ENCODE results near the gene SPTBN4. TPM values are rescaled to one million over a fixed set of nuclear protein-coding genes. Genes with fewer than 3 reads are reported as not detected.

The SPTBN4 gene
- polyA plus RNA-seq, 6 donors from 2014 or later, result not detected

DNA sequence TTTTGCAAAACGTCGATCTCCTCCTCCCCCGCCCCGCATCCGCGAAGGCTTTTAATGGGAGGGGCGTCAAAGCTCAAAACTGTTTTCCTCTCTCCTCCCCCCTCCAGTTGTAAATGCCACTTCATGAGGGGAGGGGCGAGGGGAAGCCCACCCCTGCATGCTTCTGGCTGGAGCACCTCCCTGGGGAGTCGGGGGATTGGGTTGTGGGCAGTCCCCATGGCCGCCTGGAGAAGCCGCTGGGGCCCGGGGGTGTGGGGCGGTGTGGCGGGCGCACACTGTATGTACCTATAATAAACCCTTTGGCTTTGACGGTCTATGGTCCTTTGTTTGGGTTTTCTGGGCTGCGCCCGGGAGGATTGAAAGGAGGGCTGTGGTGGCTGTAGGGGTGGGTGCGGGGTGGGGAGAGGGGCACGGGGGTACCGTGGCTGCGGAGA is 109.4 kb downstream of the SPTBN4 start:
- DNase-seq (no peak), ATAC-seq (ENCODE audit: low read depth in 2 of 2) (peak; percentile 23 to 34)
- peak overlapping the region in 5 of 6 donors; percentile 80 to 93 (median 82) for H3K27ac Mint-ChIP-seq
- H3K4me1 Mint-ChIP-seq, result peaks cover 15 to 32% (median 22%) of the 10 kb centered on the region in 3 donors
- no peaks in the 10 kb centered on the region for H3K27me3 Mint-ChIP-seq
- H3K4me3 Mint-ChIP-seq, result peak overlapping the region; percentile 80 to 96 (median 94)
- H3K36me3 Mint-ChIP-seq, result peaks cover 4 to 15% of the 10 kb centered on the region in 2 donors
- no peaks in the 10 kb centered on the region for H3K9me3 Mint-ChIP-seq

DNA sequence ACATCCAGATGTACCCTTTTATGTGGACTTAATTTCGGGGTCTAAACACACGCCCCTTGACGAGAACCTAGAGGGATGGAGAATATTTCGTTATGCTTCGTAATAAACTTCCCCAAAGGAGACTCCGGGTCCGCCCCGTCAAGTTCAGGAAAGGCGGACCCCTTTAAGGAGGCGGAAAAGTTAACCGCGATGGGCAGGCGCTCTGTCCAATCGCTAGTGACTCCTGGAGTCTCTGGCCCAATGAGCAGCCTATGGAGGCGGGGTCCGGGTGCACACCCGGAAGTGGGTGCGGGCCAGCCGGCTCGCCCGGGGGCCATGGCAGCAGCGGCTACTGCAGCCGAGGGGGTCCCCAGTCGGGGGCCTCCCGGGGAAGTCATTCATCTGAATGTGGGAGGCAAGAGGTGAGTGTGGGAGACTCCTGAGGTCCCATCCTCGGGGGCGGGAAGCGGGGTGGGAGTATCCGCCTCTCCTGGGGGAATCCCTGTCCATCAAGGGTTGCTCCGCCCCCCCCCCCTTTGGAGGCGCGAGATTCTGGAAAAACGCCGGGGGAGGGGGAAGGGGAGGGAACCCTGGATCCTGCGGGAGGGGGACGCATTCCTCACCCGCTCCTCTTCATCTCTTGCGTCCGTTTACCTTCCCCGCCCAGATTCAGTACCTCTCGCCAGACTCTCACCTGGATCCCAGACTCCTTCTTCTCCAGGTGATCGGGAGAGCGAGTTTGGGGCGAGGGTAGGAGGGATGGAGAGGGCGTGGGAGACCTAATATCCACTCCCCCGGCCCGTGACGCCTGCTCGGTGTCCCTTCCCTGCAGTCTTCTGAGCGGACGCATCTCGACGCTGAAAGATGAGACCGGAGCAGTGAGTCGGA is 110.0 kb downstream of the SPTBN4 start, which contains the start of gene SHKBP1:
Gene SHKBP1 (plus strand): TSS at position 289 of the 867 bp plus-strand sequence. CDS start 27 bp downstream, at position 316.
- ATAC-seq (ENCODE audit: low read depth in 2 of 2) (peak; percentile 99), DNase-seq (peak; percentile 93)
- peaks cover 15 to 32% (median 21%) of the 10 kb centered on the region in 3 donors for H3K4me1 Mint-ChIP-seq
- H3K4me3 Mint-ChIP-seq, result peak within 1 kb of the TSS; percentile 80 to 96 (median 94)
- H3K27me3 Mint-ChIP-seq, result no peaks in the 10 kb centered on the region
- peak within 1 kb of the TSS; percentile 26 to 93 (median 81) for H3K27ac Mint-ChIP-seq
- no peaks in the 10 kb centered on the region for H3K9me3 Mint-ChIP-seq
- H3K36me3 Mint-ChIP-seq, result peaks cover 8 to 16% of the 10 kb centered on the region in 2 donors

DNA sequence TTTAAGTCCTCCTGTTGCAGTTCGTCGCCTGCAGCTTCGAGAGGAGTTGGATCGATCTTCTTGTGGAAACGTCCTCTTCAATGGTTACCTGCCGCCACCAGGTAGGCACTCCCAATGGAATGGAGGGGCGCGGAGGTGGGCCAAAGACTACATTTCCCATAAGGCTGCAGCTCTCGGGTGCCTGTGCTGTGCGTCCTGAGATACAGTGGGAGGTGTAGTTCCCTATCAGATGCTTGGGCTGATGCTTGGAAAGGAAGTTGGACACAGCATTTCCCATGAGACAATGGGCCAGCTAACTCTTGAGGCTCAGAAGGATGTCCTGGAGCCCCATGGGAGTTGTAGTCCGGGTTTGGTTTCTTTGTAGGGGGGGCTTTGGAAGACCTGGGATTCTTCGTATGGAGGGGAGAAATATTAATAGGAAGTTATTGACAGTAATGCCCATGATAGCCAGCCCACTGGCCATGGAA is 111.7 kb downstream of the SPTBN4 start:
- H3K9me3 Mint-ChIP-seq, result no peaks in the 10 kb centered on the region
- DNase-seq (no peak), ATAC-seq (ENCODE audit: low read depth in 2 of 2) (no peak)
- H3K4me1 Mint-ChIP-seq, result peaks cover 16 to 34% (median 28%) of the 10 kb centered on the region in 3 donors
- no peaks in the 10 kb centered on the region for H3K27me3 Mint-ChIP-seq
- H3K36me3 Mint-ChIP-seq, result peaks cover 15 to 25% of the 10 kb centered on the region in 2 donors
- peak overlapping the region in 2 of 6 donors; percentile 15 to 49 for H3K27ac Mint-ChIP-seq
- H3K4me3 Mint-ChIP-seq, result peak overlapping the region; percentile 80 to 96 (median 94)

DNA sequence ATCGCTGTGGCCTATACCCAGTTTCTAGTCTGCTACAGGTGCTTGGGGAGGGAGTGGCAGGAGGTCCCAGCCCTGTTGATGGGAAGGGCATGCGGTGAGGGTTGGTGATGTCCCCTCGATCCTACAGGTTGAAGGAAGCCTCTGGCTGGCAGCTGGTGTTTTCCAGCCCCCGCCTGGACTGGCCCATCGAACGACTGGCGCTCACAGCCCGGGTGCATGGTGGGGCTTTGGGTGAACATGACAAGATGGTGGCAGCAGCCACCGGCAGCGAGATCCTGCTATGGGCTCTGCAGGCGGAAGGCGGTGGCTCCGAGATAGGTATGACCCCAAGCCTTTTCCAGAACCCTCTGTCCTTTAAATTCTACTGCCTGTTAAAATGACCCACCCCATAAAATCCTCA is 113.8 kb downstream of the SPTBN4 start:
- no peaks in the 10 kb centered on the region for H3K27me3 Mint-ChIP-seq
- H3K9me3 Mint-ChIP-seq, result no peaks in the 10 kb centered on the region
- H3K4me3 Mint-ChIP-seq, result peak overlapping the region in 1 of 8 donors; percentile 47
- no peak for ATAC-seq (ENCODE audit: low read depth in 2 of 2)
- H3K36me3 Mint-ChIP-seq, result peaks cover 20 to 34% of the 10 kb centered on the region in 2 donors
- no peak for DNase-seq
- H3K27ac Mint-ChIP-seq, result peak overlapping the region in 1 of 6 donors; percentile 26
- peaks cover 24 to 45% (median 41%) of the 10 kb centered on the region in 3 donors for H3K4me1 Mint-ChIP-seq

DNA sequence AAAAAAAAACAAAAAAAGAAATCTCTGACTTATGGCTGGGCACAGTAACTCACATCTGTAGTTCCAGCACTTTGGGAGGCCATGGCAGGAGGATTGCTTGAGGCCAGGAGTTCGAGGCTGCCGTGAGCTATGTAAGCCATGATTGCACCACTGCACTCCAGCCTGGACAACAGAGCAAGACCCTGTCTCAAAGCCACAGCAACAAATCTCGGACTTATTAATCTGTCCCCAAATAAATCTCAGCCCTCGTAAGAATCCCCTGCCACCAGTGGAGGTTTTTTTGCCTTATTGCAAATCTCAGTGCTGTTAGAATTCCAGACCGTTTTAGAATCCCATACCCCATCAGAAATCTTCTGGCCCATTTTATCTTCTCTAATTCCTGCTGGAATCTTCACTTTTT is 114.7 kb downstream of the SPTBN4 start:
- peak overlapping the region in 1 of 8 donors; percentile 41 for H3K4me3 Mint-ChIP-seq
- peaks cover 25 to 43% of the 10 kb centered on the region in 2 donors for H3K36me3 Mint-ChIP-seq
- no peak for ATAC-seq (ENCODE audit: low read depth in 2 of 2)
- H3K9me3 Mint-ChIP-seq, result no peaks in the 10 kb centered on the region
- DNase-seq, result no peak
- H3K4me1 Mint-ChIP-seq, result peaks cover 31 to 44% (median 40%) of the 10 kb centered on the region in 3 donors
- H3K27ac Mint-ChIP-seq, result no peak overlapping the region
- H3K27me3 Mint-ChIP-seq, result no peaks in the 10 kb centered on the region

DNA sequence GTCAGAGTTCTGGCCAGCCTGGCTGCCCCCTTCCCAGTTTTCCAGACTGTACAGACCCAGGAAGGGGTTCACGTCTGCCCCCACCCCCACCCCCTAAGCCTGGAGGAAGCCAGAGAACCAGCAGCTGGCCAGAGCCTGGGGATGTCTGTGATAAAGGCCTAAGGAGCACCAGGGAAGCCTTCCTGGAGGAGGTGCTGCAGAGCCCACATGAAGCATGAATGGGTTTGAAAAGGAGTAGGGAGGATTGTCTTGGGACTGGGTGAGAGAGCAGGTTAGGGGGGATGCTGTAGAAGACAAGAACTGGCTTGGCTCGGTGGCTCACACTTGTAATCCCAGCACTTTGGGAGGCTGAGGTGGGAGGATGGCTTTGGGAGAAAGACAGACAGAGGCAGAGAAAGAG is 115.7 kb downstream of the SPTBN4 start:
- Mint-ChIP-seq H3K36me3 (peaks cover 25 to 49% of the 10 kb centered on the region in 2 donors), H3K4me3 (peak overlapping the region in 1 of 8 donors; percentile 58), H3K27me3 (no peaks in the 10 kb centered on the region)

DNA sequence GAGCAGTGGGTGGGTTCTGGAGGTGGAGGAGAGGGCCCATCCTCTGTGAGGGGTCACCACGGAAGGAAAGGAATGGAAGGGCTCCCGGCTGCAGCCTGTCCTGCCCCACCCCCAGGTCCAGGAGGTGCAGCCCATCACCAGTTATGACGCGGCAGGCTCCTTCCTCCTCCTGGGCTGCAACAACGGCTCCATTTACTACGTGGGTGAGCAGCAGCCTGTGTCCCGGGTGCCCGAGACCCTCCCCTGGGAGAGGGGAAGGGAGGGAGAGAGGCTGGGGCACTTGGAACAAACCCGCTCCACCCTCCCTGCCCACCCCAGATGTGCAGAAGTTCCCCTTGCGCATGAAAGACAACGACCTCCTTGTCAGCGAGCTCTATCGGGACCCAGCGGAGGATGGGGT is 116.5 kb downstream of the SPTBN4 start:
- H3K4me1 Mint-ChIP-seq, result peaks cover 29 to 38% (median 30%) of the 10 kb centered on the region in 3 donors
- H3K4me3 Mint-ChIP-seq, result no peak overlapping the region
- ATAC-seq (ENCODE audit: low read depth in 2 of 2) (no peak), DNase-seq (no peak)
- peaks cover 25 to 48% of the 10 kb centered on the region in 2 donors for H3K36me3 Mint-ChIP-seq
- no peaks in the 10 kb centered on the region for H3K27me3 Mint-ChIP-seq
- H3K9me3 Mint-ChIP-seq, result no peaks in the 10 kb centered on the region
- H3K27ac Mint-ChIP-seq, result no peak overlapping the region

More for the DNA sequence above, 115.7 kb downstream of the SPTBN4 start:
- Mint-ChIP-seq H3K4me1 (peaks cover 31 to 41% (median 38%) of the 10 kb centered on the region in 3 donors), H3K27ac (peak overlapping the region in 2 of 6 donors; percentile 22 to 39), H3K9me3 (no peaks in the 10 kb centered on the region)
- no peak for DNase-seq
- ATAC-seq (ENCODE audit: low read depth in 2 of 2), result no peak

DNA sequence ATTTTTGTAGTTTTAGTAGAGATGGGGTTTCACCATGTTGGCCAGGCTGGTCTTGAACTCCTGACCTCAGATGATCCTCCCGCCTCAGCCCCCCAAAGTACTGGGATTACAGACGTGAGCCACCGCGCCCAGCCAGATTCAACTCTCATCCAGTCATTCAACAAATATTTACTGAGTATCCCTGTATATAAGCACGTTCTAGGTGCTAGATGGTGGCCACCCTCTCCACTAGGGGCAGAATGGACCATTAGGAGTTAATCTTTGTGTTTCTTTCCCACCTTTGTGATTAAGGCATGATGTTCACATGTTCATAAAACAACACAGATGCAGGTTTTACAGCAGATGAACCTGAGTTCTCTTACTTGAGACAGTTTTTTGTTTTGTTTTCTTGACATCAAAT is 117.2 kb downstream of the SPTBN4 start:
- H3K36me3 Mint-ChIP-seq, result peaks cover 21 to 55% of the 10 kb centered on the region in 2 donors

DNA sequence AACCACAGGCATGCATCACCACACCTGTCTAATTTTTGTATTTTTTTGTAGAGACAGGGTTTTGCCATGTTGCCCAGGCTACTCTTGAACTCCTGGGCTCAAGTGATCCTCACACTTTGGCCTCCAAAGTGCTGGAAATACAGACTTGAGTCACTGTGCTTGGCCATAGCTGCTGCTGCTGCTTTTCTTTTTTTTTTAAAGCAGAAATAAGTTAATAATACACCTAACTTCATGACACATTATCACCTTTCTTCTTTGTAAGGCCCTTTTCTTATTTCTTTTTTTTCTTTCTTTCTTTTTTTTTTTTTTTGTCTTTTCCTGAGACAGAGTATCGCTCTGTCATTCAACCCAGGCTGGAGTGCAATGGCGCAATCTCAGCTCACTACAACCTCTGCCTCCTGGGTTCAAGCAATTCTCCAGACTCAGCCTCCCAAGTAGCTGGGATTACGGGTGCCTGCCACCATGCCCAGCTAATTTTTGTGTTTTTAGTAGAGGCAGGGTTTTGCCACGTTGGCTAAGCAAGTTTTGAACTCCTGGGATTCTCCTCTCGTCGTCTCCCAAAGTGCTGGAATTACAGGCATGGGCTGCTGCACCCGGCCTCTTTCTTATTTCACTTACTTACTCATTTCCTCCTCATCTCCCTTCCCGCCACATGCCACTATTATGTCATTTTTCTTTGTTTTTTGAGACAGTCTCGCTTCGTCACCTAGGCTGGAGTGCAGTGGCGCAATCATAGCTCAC is 118.6 kb downstream of the SPTBN4 start:
- H3K36me3 Mint-ChIP-seq, result peaks cover 21 to 69% of the 10 kb centered on the region in 2 donors
- no peak overlapping the region for H3K4me3 Mint-ChIP-seq
- H3K27ac Mint-ChIP-seq, result no peak overlapping the region
- ATAC-seq (ENCODE audit: low read depth in 2 of 2) (no peak), DNase-seq (no peak)
- peaks cover 17 to 39% (median 36%) of the 10 kb centered on the region in 3 donors for H3K4me1 Mint-ChIP-seq
- H3K27me3 Mint-ChIP-seq, result no peaks in the 10 kb centered on the region
- no peaks in the 10 kb centered on the region for H3K9me3 Mint-ChIP-seq

More for the DNA sequence above, 117.2 kb downstream of the SPTBN4 start:
- ATAC-seq (ENCODE audit: low read depth in 2 of 2) (no peak), DNase-seq (no peak)
- H3K27me3 Mint-ChIP-seq, result no peaks in the 10 kb centered on the region
- peaks cover 26 to 33% (median 27%) of the 10 kb centered on the region in 3 donors for H3K4me1 Mint-ChIP-seq
- H3K27ac Mint-ChIP-seq, result no peak overlapping the region
- no peak overlapping the region for H3K4me3 Mint-ChIP-seq
- H3K9me3 Mint-ChIP-seq, result no peaks in the 10 kb centered on the region

DNA sequence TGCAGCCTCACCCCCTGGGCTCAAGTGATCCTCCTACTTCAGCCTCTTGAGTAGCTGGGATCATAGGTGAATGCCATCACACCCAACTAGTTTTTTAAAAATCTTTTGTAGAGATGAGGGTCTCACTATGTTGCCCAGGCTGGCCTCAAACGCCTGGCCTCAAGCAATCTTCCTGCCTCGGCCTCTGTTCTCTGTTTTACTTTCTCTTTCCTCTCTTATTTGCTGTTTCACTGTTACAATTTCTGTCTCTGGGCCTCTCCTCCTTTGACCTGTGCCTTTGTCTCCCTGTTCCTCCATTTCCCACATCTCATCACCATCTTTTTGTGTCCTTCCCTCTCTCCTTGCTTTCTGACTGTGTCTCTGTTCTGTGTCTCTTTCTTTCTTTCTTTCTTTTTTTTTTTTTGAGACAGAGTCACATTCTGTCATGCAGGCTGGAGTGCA is 119.2 kb downstream of the SPTBN4 start:
- ATAC-seq (ENCODE audit: low read depth in 2 of 2) (no peak), DNase-seq (no peak)
- Mint-ChIP-seq H3K27ac (no peak overlapping the region), H3K9me3 (no peaks in the 10 kb centered on the region), H3K4me1 (peaks cover 14 to 45% (median 38%) of the 10 kb centered on the region in 3 donors), H3K36me3 (peaks cover 21 to 70% of the 10 kb centered on the region in 2 donors), H3K27me3 (no peaks in the 10 kb centered on the region), H3K4me3 (no peak overlapping the region)

DNA sequence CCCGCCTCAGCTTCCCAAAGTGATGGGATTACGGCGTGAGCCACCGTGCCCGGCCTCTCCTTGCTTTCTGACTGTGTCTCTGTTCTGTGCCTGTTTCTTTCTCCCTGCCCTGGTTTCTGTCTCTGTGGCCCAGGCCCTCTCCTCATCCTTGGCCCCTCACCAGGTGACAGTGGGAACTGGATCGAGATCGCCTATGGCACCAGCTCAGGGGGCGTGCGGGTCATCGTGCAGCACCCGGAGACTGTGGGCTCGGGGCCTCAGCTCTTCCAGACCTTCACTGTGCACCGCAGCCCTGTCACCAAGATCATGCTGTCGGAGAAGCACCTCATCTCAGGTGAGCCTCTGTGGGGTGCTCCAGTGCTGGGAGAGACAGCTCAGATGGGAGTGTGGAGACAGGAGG is 119.8 kb downstream of the SPTBN4 start:
- Mint-ChIP-seq H3K4me3 (peak overlapping the region in 1 of 8 donors; percentile 60), H3K36me3 (peaks cover 19 to 72% of the 10 kb centered on the region in 2 donors), H3K4me1 (peaks cover 13 to 48% (median 38%) of the 10 kb centered on the region in 3 donors), H3K9me3 (no peaks in the 10 kb centered on the region), H3K27me3 (no peaks in the 10 kb centered on the region), H3K27ac (peak overlapping the region in 2 of 6 donors; percentile 51 to 78)
- no peak for ATAC-seq (ENCODE audit: low read depth in 2 of 2)
- DNase-seq, result no peak

DNA sequence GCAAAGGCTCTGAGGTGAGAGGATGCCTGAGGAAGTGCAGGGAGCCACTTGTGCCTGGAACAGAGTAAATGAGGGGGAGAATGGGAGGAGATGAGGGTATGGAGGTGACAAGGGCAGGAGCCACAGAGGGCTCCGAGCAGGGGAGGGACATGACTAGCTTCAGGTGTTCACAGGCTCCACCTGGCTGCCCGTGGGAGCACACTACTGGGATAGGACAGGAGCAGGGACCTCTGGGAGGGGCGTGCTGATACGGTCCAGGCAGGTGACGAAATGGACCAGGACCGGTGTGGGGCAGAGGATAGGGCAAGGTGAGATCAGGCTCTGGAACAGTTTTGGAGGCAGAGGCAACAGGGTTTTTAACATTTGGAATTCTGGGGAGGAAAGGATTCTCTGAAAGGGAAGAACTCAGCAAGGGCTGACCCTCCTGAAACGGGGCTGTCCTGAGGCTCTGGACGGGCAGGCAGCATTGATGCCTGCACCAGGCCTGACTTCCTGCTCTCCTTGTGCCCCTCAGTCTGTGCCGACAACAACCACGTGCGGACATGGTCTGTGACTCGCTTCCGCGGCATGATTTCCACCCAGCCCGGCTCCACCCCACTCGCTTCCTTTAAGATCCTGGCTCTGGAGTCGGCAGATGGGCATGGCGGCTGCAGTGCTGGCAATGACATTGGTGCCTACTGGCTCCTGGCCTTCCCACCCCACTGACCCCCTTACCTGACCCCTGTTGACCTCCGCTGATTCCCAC is 121.5 kb downstream of the SPTBN4 start:
- H3K4me3 Mint-ChIP-seq, result peak overlapping the region in 1 of 8 donors; percentile 53
- ATAC-seq (ENCODE audit: low read depth in 2 of 2) (no peak), DNase-seq (no peak)
- no peak overlapping the region for H3K27ac Mint-ChIP-seq
- peaks cover 11 to 41% (median 33%) of the 10 kb centered on the region in 3 donors for H3K4me1 Mint-ChIP-seq
- H3K9me3 Mint-ChIP-seq, result no peaks in the 10 kb centered on the region
- H3K36me3 Mint-ChIP-seq, result peaks cover 11 to 63% of the 10 kb centered on the region in 2 donors
- no peaks in the 10 kb centered on the region for H3K27me3 Mint-ChIP-seq

Data from naive B cell (primary cell).